Calu3 (cell line): ENCODE data around the gene SDR9C7. TPM values are rescaled to one million over a fixed set of nuclear protein-coding genes. Genes with fewer than 3 reads are reported as not detected.
"Not testable (repeated sequence)": the region's sequence is repeated elsewhere in the genome, so short reads cannot be mapped to it uniquely, and the experiment has no call there.

ENCODE experiments used
- BruUV-seq: library from RNA; stranded (reverse); fragments of 400-500 nt; replicated peaks from 2 replicates; lab custom pipeline; 2021; lab: Mats Ljungman, UMichigan
- CTCF ChIA-PET: fragments of 300-600 bp; sonication (Branson Sonifier 250); formaldehyde crosslinking; loops from one replicate; lab custom pipeline; 2022; ENCODE audit warnings: antibody characterized with exemption; lab: Charles Lee
- DNase-seq: peaks from one replicate; pipeline ENCODE4 v3.0.0; 2022
- H3K27ac Mint-ChIP-seq: one replicate; pipeline ENCODE4 v1.8.0; 2022; ENCODE audit warnings: mixed read lengths; ENCODE audit not compliant: unreplicated experiment
- H3K27me3 Mint-ChIP-seq: one replicate; pipeline ENCODE4 v1.8.0; 2022; ENCODE audit warnings: mixed read lengths; ENCODE audit not compliant: unreplicated experiment
- H3K36me3 Mint-ChIP-seq: one replicate; pipeline ENCODE4 v1.8.0; 2022; ENCODE audit warnings: mild to moderate bottlenecking, moderate library complexity, mixed read lengths; ENCODE audit not compliant: insufficient read depth, unreplicated experiment
- H3K4me1 Mint-ChIP-seq: one replicate; pipeline ENCODE4 v1.8.0; 2022; ENCODE audit warnings: mild to moderate bottlenecking, low read depth, mixed read lengths; ENCODE audit not compliant: unreplicated experiment
- H3K4me3 Mint-ChIP-seq: one replicate; pipeline ENCODE4 v1.8.0; 2022; ENCODE audit warnings: mild to moderate bottlenecking, low read depth, moderate library complexity, mixed read lengths; ENCODE audit not compliant: unreplicated experiment
- H3K9me3 Mint-ChIP-seq: one replicate; pipeline ENCODE4 v1.8.0; 2022; ENCODE audit warnings: low read depth, mixed read lengths; ENCODE audit not compliant: unreplicated experiment
- intact Hi-C: fragments of 100-400 bp; cut with micrococcal nuclease; formaldehyde crosslinking; loops from one replicate; pipeline ENCODE4 v1.10.0; 2022; ENCODE audit not compliant: unreplicated experiment
- total RNA-seq: library from RNA; stranded (reverse); gene quantifications from 2 replicates; pipeline ENCODE4 v1.2.3, GENCODE V29; 2022
- TF ChIP-seq, protein P1 (sequence below): fragments of 200-600 bp; IDR thresholded peaks from one replicate; pipeline ENCODE4 v1.8.0; 2022; ENCODE audit warnings: antibody characterized with exemption; ENCODE audit not compliant: unreplicated experiment

The SDR9C7 gene
- total RNA-seq, 1 experiment from 2014 or later: not detected

DNA sequence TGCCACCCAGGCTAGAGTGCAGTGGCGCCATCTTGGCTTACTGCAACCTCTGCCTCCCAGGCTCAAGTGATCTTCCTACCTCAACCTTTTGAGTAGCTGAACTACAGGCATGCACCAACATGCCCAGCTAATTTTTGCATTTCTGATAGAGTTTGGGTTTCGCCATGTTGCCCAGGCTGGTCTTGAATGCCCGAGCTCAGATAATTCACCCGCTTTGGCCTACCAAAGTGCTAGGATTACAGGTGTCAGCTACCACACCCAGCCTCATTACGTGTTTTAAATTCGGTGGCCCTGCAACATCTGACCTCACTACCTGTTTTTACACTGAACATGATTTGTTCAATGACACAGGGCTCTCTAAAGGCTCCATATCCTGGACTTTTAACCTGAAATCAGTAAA is 46.1 kb upstream of the SDR9C7 start:
- TF ChIP-seq, protein P1, sequence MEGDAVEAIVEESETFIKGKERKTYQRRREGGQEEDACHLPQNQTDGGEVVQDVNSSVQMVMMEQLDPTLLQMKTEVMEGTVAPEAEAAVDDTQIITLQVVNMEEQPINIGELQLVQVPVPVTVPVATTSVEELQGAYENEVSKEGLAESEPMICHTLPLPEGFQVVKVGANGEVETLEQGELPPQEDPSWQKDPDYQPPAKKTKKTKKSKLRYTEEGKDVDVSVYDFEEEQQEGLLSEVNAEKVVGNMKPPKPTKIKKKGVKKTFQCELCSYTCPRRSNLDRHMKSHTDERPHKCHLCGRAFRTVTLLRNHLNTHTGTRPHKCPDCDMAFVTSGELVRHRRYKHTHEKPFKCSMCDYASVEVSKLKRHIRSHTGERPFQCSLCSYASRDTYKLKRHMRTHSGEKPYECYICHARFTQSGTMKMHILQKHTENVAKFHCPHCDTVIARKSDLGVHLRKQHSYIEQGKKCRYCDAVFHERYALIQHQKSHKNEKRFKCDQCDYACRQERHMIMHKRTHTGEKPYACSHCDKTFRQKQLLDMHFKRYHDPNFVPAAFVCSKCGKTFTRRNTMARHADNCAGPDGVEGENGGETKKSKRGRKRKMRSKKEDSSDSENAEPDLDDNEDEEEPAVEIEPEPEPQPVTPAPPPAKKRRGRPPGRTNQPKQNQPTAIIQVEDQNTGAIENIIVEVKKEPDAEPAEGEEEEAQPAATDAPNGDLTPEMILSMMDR: no peak
- CTCF ChIA-PET: no interaction called here
- Mint-ChIP-seq H3K27me3 (no peaks in the 10 kb centered on the region), H3K36me3 (no peaks in the 10 kb centered on the region), H3K9me3 (no peaks in the 10 kb centered on the region), H3K27ac (no peak overlapping the region), H3K4me3 (no peak overlapping the region), H3K4me1 (no peaks in the 10 kb centered on the region)
- no TSS peak for BruUV-seq
- no peak for DNase-seq
- intact Hi-C loops: no loop called here

DNA sequence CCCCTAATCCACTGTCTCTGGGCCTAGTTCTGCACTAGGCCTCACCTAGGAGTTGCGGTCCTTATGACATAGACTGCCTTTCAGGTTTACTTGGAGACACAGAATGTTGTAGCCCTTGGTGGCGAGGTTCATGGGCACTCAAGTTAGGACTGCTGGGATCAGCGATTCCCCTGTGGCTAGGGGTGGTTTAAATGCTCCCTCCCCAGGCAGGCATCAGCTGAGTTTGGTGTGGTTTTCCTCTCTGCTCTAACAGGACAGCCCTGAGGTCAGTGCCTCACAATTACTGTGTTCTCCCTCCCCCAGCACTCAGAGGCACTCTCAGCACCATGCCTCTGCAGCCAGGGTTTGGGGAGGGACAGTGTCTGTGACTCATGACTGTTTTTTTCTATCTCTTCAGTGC is 45.4 kb upstream of the SDR9C7 start:
- H3K4me1 Mint-ChIP-seq: no peaks in the 10 kb centered on the region
- intact Hi-C loops: no loop called here
- H3K36me3 Mint-ChIP-seq: no peaks in the 10 kb centered on the region
- CTCF ChIA-PET: no interaction called here
- BruUV-seq: no TSS peak
- TF ChIP-seq, protein P1: no peak
- no peaks in the 10 kb centered on the region for H3K9me3 Mint-ChIP-seq
- H3K27me3 Mint-ChIP-seq: no peaks in the 10 kb centered on the region
- H3K27ac Mint-ChIP-seq: no peak overlapping the region
- no peak for DNase-seq
- H3K4me3 Mint-ChIP-seq: no peak overlapping the region

DNA sequence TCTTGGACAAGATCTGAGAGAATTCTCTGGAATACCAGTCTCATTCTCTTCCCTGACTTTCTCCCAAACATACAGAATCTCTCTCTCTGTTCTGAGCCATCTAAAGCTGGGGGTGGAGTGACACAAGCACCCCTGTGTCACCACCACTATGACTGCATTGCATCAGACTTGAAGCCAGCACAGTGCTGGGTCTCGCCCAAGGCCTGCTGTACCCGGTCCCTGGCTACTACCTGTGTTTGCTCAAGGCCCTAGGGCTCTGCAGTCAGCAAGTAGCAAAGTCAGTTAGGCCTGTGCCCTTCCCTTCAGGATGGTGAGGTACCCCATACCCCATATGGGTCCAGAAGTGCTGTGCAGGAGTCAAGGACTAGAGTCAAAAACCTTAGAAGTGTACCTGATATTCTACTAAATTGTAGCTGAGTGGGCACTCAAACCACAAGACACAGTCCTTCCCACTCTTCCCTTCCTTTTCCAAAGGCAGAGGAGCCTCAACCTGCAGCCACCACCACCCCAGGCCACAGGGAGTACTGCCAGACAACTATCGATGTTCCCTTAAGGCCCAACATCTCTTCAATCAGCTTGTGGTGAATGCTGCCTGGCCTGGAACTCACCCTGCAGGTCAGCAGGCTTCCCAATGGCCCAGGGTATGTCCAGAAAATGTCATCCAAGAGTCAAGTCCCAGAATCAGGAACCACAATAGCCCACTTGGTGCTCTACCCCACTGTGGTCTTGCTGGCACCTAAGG is 44.4 kb upstream of the SDR9C7 start:
- no peak for DNase-seq
- BruUV-seq: no TSS peak
- Mint-ChIP-seq H3K9me3 (no peaks in the 10 kb centered on the region), H3K27me3 (no peaks in the 10 kb centered on the region), H3K36me3 (no peaks in the 10 kb centered on the region), H3K4me1 (no peaks in the 10 kb centered on the region), H3K27ac (no peak overlapping the region), H3K4me3 (no peak overlapping the region)
- CTCF ChIA-PET: no interaction called here
- TF ChIP-seq, protein P1: no peak
- intact Hi-C loops: no loop called here

DNA sequence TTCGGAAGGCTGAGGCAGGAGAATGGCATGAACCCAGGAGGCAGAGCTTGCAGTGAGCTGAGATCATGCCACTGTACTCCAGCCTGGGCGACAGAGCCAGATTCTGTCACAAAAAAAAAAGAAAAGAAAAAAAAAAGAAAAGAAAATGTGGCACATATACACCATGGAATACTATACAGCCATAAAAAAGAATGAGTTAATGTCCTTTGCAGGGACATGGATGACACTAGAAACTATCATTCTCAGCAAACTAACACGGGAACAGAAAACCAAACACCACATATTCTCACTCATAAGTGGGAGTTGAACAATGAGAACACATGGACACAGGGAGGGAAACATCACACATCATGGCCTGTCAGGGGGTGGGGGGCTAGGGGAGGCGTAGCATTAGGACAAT is 43.2 kb upstream of the SDR9C7 start:
- H3K27ac Mint-ChIP-seq, intact Hi-C loops, H3K4me1 Mint-ChIP-seq, H3K4me3 Mint-ChIP-seq, H3K9me3 Mint-ChIP-seq, H3K27me3 Mint-ChIP-seq, H3K36me3 Mint-ChIP-seq, DNase-seq, BruUV-seq, CTCF ChIA-PET: not testable (repeated sequence)

DNA sequence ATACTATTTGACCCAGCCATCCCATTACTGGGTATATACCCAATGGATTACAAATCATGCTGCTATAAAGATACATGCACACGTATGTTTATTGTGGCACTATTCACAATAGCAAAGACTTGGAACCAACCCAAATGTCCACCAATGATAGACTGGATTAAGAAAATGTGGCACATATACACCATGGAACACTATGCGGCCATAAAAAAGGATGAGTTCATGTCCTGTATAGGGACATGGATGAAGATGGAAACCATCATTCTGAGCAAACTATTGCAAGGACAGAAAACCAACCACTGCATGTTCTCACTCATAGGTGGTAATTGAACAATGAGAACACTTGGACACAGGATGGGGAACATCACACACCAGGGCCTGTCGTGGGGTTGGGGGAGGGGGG is 40.0 kb upstream of the SDR9C7 start:
- H3K36me3 Mint-ChIP-seq, H3K9me3 Mint-ChIP-seq, intact Hi-C loops, DNase-seq, BruUV-seq, H3K4me1 Mint-ChIP-seq, H3K27ac Mint-ChIP-seq, H3K4me3 Mint-ChIP-seq, CTCF ChIA-PET: not testable (repeated sequence)
- H3K27me3 Mint-ChIP-seq: peaks cover 27% of the 10 kb centered on the region

DNA sequence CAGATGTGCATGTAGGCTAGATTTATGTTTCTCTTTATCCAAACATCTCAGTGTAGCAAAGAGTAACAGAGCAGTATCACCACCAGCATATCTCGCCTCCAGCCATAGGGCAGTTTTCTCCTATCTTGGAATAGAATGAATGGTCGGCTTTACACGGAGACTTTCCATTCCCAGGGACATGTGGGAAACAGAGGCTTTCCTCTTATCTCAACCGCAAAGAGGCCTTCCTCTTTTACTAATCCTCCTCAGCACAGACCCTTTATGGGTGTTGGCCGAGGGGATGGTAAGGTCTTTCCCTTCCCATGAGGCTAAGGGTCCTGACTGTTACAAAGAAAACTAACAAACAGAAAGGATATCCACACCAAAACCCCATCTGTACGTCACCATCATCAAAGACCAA is 34.7 kb upstream of the SDR9C7 start:
- intact Hi-C loops, H3K4me3 Mint-ChIP-seq, H3K4me1 Mint-ChIP-seq, CTCF ChIA-PET, H3K36me3 Mint-ChIP-seq, H3K9me3 Mint-ChIP-seq, H3K27ac Mint-ChIP-seq, BruUV-seq, DNase-seq: not testable (repeated sequence)
- peaks cover 43% of the 10 kb centered on the region for H3K27me3 Mint-ChIP-seq

DNA sequence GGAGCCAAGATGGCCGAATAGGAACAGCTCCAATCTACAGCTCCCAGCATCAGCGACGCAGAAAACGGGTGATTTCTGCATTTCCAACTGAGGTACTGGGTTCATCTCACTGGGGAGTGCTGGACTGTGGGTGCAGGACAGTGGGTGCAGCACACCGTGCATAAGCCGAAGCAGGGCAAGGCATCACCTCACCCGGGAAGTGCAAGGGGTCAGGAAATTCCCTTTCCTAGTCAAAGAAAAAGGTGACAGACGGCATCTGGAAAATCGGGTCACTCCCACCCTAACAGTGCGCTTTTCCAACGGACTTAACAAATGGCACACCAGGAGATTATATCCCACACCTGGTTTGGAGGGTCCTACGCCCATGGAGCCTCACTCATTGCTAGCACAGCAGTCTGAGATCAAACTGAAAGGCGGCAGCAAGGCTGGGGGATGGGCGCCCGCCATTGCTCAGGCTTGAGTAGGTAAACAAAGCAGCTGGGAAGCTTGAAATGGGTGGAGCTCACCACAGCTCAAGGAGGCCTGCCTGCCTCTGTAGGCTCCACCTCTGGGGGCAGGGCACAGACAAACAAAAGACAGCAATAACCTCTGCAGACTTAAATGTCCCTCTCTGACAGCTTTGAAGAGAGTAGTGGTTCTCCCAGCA is 31.9 kb upstream of the SDR9C7 start:
- DNase-seq, H3K9me3 Mint-ChIP-seq, H3K27ac Mint-ChIP-seq, H3K4me1 Mint-ChIP-seq, BruUV-seq, intact Hi-C loops, CTCF ChIA-PET, H3K4me3 Mint-ChIP-seq, H3K36me3 Mint-ChIP-seq: not testable (repeated sequence)
- peaks cover 42% of the 10 kb centered on the region for H3K27me3 Mint-ChIP-seq
